H54 (cell line): ENCODE data around the gene DDI1.
A peak's percentile ranks its signal among the peaks of the same experiment; 100 is the strongest.
"Not testable (repeated sequence)": the region's sequence is repeated elsewhere in the genome, so short reads cannot be mapped to it uniquely, and the experiment has no call there.

Source experiments
- DNase-seq: peaks from one replicate; pipeline ENCODE4 v3.0.0; 2011; ENCODE audit warnings: low spot score, mixed read lengths; ENCODE audit not compliant: insufficient read length
- FAIRE-seq: peaks from 3 replicates; lab custom pipeline; 2011; peaks lifted over from hg19 to GRCh38; lab: Jason Lieb, UNC
- POLR2A ChIP-seq: IDR thresholded peaks from 2 replicates; pipeline ENCODE4 v1.6.1; 2011; ENCODE audit warnings: low read depth, mild to moderate bottlenecking, low read length

The DDI1 gene

GRCh38 chr11:104011044-104011443, 25.4 kb upstream of the DDI1 start:
- TF ChIP-seq POLR2A: no peak
- FAIRE-seq (no peak), DNase-seq (no peak)

GRCh38 chr11:104015649-104016415, 20.6 kb upstream of the DDI1 start:
- no peak for TF ChIP-seq POLR2A
- no peak for FAIRE-seq
- DNase-seq: no peak

GRCh38 chr11:104024572-104024971, 11.9 kb upstream of the DDI1 start:
- no peak for DNase-seq
- TF ChIP-seq POLR2A: no peak
- FAIRE-seq: no peak

DNA sequence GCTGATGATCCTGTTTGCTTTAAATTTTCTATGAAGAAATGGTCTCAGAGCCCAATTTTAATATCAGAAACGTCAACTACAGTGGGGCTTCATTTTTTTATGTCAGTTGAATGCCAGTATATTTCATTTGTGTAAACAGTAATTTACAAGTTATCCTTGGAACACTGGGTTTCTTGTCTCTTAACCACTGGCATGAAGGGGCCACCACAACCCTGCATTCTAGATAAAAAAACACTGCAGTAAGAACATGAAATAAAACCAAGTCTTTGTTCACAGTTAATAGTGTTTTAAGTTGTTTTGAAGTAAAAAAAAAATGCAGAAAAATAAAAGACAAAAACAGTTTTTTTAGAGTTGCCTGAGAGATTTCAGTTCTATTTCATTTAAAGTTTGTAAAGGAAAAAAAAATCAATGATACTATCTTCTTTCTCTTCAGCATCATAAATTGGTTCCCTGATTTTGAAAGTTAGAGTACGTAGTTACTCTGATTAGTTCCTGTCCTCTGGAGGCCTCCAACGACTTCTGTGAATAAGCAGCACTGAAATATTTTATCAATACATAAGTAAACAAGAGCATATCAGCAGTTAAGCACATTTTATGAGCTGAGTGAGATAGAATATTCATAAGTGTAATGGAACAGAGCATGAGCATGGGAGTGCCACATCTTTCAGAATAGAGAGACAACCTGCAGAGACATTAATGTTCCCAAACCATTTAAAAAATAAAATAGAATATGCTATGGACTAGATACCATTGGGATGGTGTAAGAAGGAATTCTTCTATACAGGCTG, 7.8 kb upstream of the DDI1 start:
- FAIRE-seq (no peak), DNase-seq (no peak)
- TF ChIP-seq POLR2A: no peak

- no peak for FAIRE-seq
Observed at GRCh38 chr11:104033134-104033533, 3.3 kb upstream of the DDI1 start.

GRCh38 chr11:104033561-104033960, 2.9 kb upstream of the DDI1 start:
- FAIRE-seq: no peak
- TF ChIP-seq POLR2A: no peak
- no peak for DNase-seq

More at GRCh38 chr11:104033134-104033533, 3.3 kb upstream of the DDI1 start:
- TF ChIP-seq POLR2A: no peak
- DNase-seq: peak; percentile 10

- DNase-seq (no peak), FAIRE-seq (no peak)
- TF ChIP-seq POLR2A: no peak
Observed at GRCh38 chr11:104036995-104037394, 555 bp downstream of the DDI1 start.

- FAIRE-seq (no peak), DNase-seq (no peak)
- no peak for TF ChIP-seq POLR2A
Observed at GRCh38 chr11:104041792-104042191, 5.4 kb downstream of the DDI1 start.

DNA sequence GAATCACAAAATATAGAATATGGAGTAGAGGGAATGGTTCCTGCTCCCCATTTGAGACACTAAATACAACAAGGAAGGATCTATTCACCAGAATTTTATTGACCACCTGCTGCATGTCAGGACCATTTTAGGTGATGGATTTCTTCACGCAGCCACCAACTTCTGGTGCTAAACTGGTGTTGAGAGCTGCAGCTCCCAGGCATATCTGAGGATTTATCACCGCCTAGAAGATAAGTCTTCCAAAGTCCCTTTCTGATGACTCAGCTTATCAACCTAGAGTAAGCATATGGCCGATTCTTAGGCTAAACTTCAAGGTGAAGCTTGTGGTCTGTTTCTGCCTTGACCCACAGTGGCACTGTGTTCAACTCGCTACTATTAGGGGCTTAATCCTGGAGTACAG, 6.7 kb downstream of the DDI1 start:
- no peak for DNase-seq
- FAIRE-seq: no peak

DNA sequence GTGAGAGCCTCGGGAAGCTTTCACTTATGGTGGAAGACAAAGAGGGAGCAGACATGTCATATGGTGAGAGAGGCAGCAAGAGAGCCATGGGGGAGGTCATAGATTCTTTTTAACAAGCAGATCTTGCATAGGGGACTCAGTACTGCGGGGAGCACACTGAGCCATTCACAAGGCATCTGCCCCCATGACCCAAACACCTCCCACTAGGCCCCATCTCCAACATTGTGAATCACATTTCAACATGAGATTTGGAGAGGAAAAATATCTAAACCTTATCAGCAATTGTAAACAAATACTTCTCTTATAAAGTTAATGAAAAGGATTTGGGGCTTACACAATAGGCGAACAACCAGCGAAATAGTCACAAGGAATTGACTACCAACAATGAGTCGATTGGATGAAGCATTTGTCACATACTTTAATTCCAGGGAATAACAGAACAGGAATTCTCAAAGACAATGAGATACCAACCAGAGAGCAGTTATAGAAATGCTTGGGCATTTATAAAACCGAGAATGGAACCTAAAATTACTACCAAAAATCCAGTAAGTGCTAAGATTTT, 7.3 kb downstream of the DDI1 start:
- no peak for TF ChIP-seq POLR2A
- FAIRE-seq: no peak
- DNase-seq: no peak

More for the DNA sequence above, 6.7 kb downstream of the DDI1 start:
- TF ChIP-seq POLR2A: no peak

GRCh38 chr11:104046331-104046730, 9.9 kb downstream of the DDI1 start:
- FAIRE-seq: no peak
- no peak for DNase-seq
- no peak for TF ChIP-seq POLR2A

DNA sequence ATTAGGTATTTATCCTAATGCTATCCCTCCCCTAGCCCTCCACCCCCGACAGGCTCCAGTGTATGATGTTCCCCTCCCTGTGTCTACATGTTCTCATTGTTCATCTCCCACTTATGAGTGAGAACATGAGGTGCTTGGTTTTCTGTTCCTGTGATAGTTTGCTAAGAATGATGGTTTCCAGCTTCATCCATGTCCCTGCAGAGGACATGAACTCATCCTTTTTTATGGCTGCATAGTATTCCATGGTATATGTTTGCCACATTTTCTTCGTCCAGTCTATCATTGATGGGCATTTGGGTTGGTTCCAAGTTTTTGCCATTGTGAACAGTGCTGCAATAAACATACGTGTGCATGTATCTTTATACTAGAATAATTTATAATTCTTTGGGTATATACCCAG, 10.4 kb downstream of the DDI1 start:
- DNase-seq, FAIRE-seq: not testable (repeated sequence)

- no peak for TF ChIP-seq POLR2A
- FAIRE-seq (no peak), DNase-seq (no peak)
Observed at GRCh38 chr11:104049116-104049515, 12.7 kb downstream of the DDI1 start.

DNA sequence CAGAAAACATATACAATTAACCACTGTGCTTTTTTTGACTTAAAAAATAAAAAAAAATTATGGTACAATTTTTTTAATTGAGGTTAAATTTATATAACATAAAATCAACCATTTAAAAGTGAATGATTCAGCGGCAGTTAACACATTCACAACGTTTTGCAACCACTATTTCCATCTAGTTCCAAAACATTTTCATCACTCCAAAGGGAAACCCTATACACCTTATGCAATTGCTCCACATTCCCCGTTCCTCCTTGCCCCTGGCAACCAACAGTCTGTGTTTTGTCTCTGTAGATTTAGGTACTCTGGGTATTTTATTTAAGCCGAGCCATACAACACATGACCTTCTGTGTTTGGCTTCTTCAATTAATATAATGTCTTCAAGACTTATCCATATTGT, 15.3 kb downstream of the DDI1 start:
- DNase-seq (no peak), FAIRE-seq (no peak)
- TF ChIP-seq POLR2A: no peak

- FAIRE-seq (no peak), DNase-seq (no peak)
- TF ChIP-seq POLR2A: no peak
Observed at GRCh38 chr11:104053743-104054478, 17.5 kb downstream of the DDI1 start.
